ENCODE data around the gene DGCR8.

Gene DGCR8

DNA sequence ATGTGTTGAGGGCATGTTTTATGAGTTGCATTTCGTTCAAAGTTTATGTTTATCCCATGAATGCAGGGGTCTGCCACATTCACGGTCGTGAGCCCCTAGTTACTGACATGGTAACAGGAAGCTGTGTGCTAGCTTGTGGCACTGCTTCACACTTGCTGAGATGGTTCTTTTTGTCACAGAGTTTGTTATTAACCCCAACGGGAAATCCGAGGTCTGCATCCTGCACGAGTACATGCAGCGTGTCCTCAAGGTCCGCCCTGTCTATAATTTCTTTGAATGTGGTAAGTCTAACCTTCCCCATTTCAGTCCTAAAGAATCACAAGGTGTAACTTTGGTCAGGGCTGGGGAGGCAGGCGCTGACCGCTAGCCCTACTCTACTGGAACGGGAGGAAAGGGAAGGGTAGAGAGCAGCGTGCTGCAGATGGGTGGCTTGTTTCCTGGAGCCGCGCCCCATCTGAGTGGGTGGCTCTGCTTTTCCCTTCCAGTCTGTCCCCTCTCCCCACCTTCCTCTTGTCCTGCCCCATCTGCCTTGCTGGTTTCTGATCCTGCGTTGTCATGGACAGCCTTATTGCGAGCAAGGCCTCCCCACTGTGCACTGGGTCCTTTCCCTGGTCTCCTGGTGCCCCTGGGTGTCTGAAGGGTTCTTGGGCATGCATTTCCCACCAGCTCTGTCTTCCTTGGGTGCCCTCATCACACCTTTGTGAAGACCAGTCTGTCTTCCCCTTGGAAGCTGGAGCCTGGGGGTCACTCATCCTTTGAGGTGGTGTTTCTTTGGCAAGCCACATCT, 11.8 kb downstream of the DGCR8 start:
- peaks cover 90% of the 10 kb centered on the region for H3K79me2 ChIP-seq (ENCODE audit: insufficient read depth, low read length)
- H3K9me3 ChIP-seq (ENCODE audit: insufficient read depth, low read length, severe bottlenecking): no peaks in the 10 kb centered on the region
- H2AFZ ChIP-seq (ENCODE audit: low read depth, low read length): no peak overlapping the region
- peaks cover 99% of the 10 kb centered on the region for H3K36me3 ChIP-seq (ENCODE audit: insufficient read depth, low read length)
- TF ChIP-seq, protein P1, sequence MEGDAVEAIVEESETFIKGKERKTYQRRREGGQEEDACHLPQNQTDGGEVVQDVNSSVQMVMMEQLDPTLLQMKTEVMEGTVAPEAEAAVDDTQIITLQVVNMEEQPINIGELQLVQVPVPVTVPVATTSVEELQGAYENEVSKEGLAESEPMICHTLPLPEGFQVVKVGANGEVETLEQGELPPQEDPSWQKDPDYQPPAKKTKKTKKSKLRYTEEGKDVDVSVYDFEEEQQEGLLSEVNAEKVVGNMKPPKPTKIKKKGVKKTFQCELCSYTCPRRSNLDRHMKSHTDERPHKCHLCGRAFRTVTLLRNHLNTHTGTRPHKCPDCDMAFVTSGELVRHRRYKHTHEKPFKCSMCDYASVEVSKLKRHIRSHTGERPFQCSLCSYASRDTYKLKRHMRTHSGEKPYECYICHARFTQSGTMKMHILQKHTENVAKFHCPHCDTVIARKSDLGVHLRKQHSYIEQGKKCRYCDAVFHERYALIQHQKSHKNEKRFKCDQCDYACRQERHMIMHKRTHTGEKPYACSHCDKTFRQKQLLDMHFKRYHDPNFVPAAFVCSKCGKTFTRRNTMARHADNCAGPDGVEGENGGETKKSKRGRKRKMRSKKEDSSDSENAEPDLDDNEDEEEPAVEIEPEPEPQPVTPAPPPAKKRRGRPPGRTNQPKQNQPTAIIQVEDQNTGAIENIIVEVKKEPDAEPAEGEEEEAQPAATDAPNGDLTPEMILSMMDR (IDR thresholded peaks at IDR 0.05; ENCODE audit: borderline replicate concordance, extremely low read depth, low read length, poor library complexity, severe bottlenecking): no peak
- TF ChIP-seq EZH2 (IDR thresholded peaks at IDR 0.05; ENCODE audit: borderline replicate concordance, low read depth, low read length, severe bottlenecking): no peak
- peaks cover 71% of the 10 kb centered on the region for H4K20me1 ChIP-seq (ENCODE audit: insufficient read depth, low read length)
- H3K4me1 ChIP-seq (ENCODE audit: insufficient read depth, low read length): no peaks in the 10 kb centered on the region
- ATAC-seq (ENCODE audit: insufficient read depth, low read depth) (no peak), DNase-seq (no peak)
- no peak overlapping the region for H3K9ac ChIP-seq (ENCODE audit: low read depth, low read length)
- H3K4me2 ChIP-seq (ENCODE audit: insufficient read depth, low read length): no peak overlapping the region
- H3K27me3 ChIP-seq (ENCODE audit: insufficient read depth, low read length, poor library complexity): no peaks in the 10 kb centered on the region
- H3K4me3 ChIP-seq (ENCODE audit: low read depth in 1 of 2, low read length in 2 of 2): no peak overlapping the region
- H3K27ac ChIP-seq (ENCODE audit: low read length): no peak overlapping the region

DNA sequence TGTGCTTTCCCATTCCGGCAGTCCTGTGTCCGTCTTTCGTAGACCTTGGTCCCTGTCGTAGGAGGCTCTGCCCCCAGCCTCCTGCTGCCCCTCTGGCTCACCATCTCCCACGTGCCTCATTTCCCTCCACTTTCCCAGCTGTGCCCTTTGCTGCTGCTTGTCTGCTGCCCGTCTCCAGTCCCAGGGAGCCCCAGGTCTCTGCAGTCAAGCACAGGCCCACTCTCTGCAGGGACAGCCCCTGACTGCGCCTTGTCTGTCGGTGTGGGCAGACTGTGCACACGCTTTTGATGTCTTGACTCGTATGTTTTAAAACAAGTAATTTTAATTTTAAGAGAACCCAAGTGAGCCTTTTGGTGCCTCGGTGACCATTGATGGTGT, 12.4 kb downstream of the DGCR8 start:
- no peaks in the 10 kb centered on the region for H3K4me1 ChIP-seq (ENCODE audit: insufficient read depth, low read length)

DNA sequence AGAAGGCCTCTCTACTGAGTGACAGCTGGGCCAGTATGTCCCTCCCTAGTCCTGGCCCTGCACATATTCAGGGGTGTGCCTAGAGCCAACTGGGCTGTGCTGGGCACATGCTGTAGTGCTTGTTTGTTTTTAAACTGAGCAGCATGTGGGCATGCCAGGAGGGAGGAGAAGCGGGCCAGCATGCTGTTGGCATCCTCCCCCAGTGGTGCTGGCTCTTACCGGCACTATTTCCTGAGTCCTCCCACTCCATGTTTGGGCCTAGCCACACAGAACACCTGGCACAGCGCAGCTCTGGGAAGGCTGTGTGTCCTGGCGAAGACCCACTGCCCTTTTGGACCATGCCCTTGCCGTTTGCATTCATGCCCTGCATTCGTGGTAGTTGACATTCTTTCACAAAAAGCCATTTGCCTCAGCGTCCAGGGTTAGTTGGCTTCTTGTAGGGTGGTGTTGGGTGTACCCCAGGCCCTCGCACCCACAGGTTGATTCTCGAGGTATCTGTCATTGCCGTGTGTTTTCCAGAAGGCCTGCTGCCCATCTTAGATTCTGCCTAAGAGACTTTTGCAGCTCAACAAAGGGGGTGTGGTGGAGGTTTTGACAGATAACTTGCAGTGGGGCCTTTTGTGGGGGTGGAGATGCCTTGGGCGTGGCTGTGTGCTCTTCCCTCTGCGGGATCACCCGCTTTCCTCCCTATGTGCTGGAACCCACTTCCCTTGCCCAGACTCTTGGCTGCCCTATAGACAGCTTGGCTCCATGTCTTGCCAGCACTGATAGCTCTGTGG, 13.6 kb downstream of the DGCR8 start:
- Histone ChIP-seq H3K9me3 (ENCODE audit: insufficient read depth, low read length, severe bottlenecking) (no peaks in the 10 kb centered on the region), H3K9ac (ENCODE audit: low read depth, low read length) (no peak overlapping the region), H3K79me2 (ENCODE audit: insufficient read depth, low read length) (peaks cover 86% of the 10 kb centered on the region), H3K4me3 (ENCODE audit: low read depth in 1 of 2, low read length in 2 of 2) (no peak overlapping the region), H4K20me1 (ENCODE audit: insufficient read depth, low read length) (peaks cover 58% of the 10 kb centered on the region), H3K4me1 (ENCODE audit: insufficient read depth, low read length) (peaks cover 2% of the 10 kb centered on the region; the same call in 1 of the 2 replicates), H3K4me2 (ENCODE audit: insufficient read depth, low read length) (no peak overlapping the region), H3K27me3 (ENCODE audit: insufficient read depth, low read length, poor library complexity) (no peaks in the 10 kb centered on the region), H2AFZ (ENCODE audit: low read depth, low read length) (no peak overlapping the region), H3K36me3 (ENCODE audit: insufficient read depth, low read length) (peaks cover 95% of the 10 kb centered on the region), H3K27ac (ENCODE audit: low read length) (no peak overlapping the region)
- ATAC-seq (ENCODE audit: insufficient read depth, low read depth): no peak
- no peak for TF ChIP-seq EZH2 (IDR thresholded peaks at IDR 0.05; ENCODE audit: borderline replicate concordance, low read depth, low read length, severe bottlenecking)
- TF ChIP-seq, protein P1 (IDR thresholded peaks at IDR 0.05; ENCODE audit: borderline replicate concordance, extremely low read depth, low read length, poor library complexity, severe bottlenecking): no peak
- no peak for DNase-seq

More for the DNA sequence above, 12.4 kb downstream of the DGCR8 start:
- no peak for TF ChIP-seq EZH2 (IDR thresholded peaks at IDR 0.05; ENCODE audit: borderline replicate concordance, low read depth, low read length, severe bottlenecking)
- no peak overlapping the region for H3K9ac ChIP-seq (ENCODE audit: low read depth, low read length)
- H3K36me3 ChIP-seq (ENCODE audit: insufficient read depth, low read length): peaks cover 99% of the 10 kb centered on the region
- no peak overlapping the region for H2AFZ ChIP-seq (ENCODE audit: low read depth, low read length)
- peaks cover 68% of the 10 kb centered on the region for H4K20me1 ChIP-seq (ENCODE audit: insufficient read depth, low read length)
- H3K27ac ChIP-seq (ENCODE audit: low read length): no peak overlapping the region
- H3K9me3 ChIP-seq (ENCODE audit: insufficient read depth, low read length, severe bottlenecking): no peaks in the 10 kb centered on the region
- ATAC-seq (ENCODE audit: insufficient read depth, low read depth): no peak
- H3K79me2 ChIP-seq (ENCODE audit: insufficient read depth, low read length): peaks cover 90% of the 10 kb centered on the region
- DNase-seq: no peak
- no peak overlapping the region for H3K4me2 ChIP-seq (ENCODE audit: insufficient read depth, low read length)
- no peaks in the 10 kb centered on the region for H3K27me3 ChIP-seq (ENCODE audit: insufficient read depth, low read length, poor library complexity)
- no peak overlapping the region for H3K4me3 ChIP-seq (ENCODE audit: low read depth in 1 of 2, low read length in 2 of 2)
